ENCODE data around the gene HOXB4.

Gene HOXB4

GRCh38 chr17:48556229-48556575 is 21.9 kb downstream of the HOXB4 start:
- H3K27me3 ChIP-seq = peaks cover 95% of the 10 kb centered on the region
- H3K36me3 ChIP-seq = no peaks in the 10 kb centered on the region
- no peaks in the 10 kb centered on the region for H3K4me1 ChIP-seq
- no peak overlapping the region for H3K4me3 ChIP-seq (ENCODE audit: low read depth, low read length)
- TF ChIP-seq CTCF (IDR thresholded peaks at IDR 0.05; ENCODE audit: low read depth, low read length) = no peak
- no peaks in the 10 kb centered on the region for H3K9me3 ChIP-seq
- DNase-seq = no peak

GRCh38 chr17:48555258-48556228 is 22.6 kb downstream of the HOXB4 start:
- no peak for TF ChIP-seq CTCF (IDR thresholded peaks at IDR 0.05; ENCODE audit: low read depth, low read length)
- Histone ChIP-seq H3K36me3 (no peaks in the 10 kb centered on the region), H3K4me1 (no peaks in the 10 kb centered on the region), H3K4me3 (ENCODE audit: low read depth, low read length) (no peak overlapping the region), H3K27me3 (peaks cover 93% of the 10 kb centered on the region), H3K9me3 (no peaks in the 10 kb centered on the region; the same call in 1 of the 2 replicates)
- no peak for DNase-seq

- Histone ChIP-seq H3K4me1 (no peaks in the 10 kb centered on the region), H3K27me3 (peaks cover 93% of the 10 kb centered on the region), H3K36me3 (no peaks in the 10 kb centered on the region), H3K9me3 (no peaks in the 10 kb centered on the region; the same call in 1 of the 2 replicates), H3K4me3 (ENCODE audit: low read depth, low read length) (no peak overlapping the region)
- no peak for DNase-seq
- no peak for TF ChIP-seq CTCF (IDR thresholded peaks at IDR 0.05; ENCODE audit: low read depth, low read length)
Measured at GRCh38 chr17:48554412-48555257, 23.5 kb downstream of the HOXB4 start.

- no peaks in the 10 kb centered on the region for H3K4me1 ChIP-seq
- DNase-seq = no peak
- peaks cover 93% of the 10 kb centered on the region for H3K27me3 ChIP-seq
- TF ChIP-seq CTCF (IDR thresholded peaks at IDR 0.05; ENCODE audit: low read depth, low read length) = no peak
- no peaks in the 10 kb centered on the region; the same call in 1 of the 2 replicates for H3K9me3 ChIP-seq
- no peak overlapping the region for H3K4me3 ChIP-seq (ENCODE audit: low read depth, low read length)
- no peaks in the 10 kb centered on the region for H3K36me3 ChIP-seq
Measured at GRCh38 chr17:48553826-48554225, 24.3 kb downstream of the HOXB4 start.

GRCh38 chr17:48553190-48553547 is 25.0 kb downstream of the HOXB4 start:
- TF ChIP-seq CTCF (IDR thresholded peaks at IDR 0.05; ENCODE audit: low read depth, low read length) = no peak
- H3K27me3 ChIP-seq = peaks cover 91% of the 10 kb centered on the region
- no peak for DNase-seq
- no peaks in the 10 kb centered on the region; the same call in 1 of the 2 replicates for H3K9me3 ChIP-seq
- no peaks in the 10 kb centered on the region for H3K4me1 ChIP-seq
- H3K4me3 ChIP-seq (ENCODE audit: low read depth, low read length) = no peak overlapping the region
- no peaks in the 10 kb centered on the region for H3K36me3 ChIP-seq

All from BE2C (cell line).